Measurements from ENCODE around the gene IL4. TPM values are rescaled to one million over a fixed set of nuclear protein-coding genes. Genes with fewer than 3 reads are reported as not detected.

Gene IL4
- total RNA-seq, 1 experiment from 2014 or later, result not detected

DNA sequence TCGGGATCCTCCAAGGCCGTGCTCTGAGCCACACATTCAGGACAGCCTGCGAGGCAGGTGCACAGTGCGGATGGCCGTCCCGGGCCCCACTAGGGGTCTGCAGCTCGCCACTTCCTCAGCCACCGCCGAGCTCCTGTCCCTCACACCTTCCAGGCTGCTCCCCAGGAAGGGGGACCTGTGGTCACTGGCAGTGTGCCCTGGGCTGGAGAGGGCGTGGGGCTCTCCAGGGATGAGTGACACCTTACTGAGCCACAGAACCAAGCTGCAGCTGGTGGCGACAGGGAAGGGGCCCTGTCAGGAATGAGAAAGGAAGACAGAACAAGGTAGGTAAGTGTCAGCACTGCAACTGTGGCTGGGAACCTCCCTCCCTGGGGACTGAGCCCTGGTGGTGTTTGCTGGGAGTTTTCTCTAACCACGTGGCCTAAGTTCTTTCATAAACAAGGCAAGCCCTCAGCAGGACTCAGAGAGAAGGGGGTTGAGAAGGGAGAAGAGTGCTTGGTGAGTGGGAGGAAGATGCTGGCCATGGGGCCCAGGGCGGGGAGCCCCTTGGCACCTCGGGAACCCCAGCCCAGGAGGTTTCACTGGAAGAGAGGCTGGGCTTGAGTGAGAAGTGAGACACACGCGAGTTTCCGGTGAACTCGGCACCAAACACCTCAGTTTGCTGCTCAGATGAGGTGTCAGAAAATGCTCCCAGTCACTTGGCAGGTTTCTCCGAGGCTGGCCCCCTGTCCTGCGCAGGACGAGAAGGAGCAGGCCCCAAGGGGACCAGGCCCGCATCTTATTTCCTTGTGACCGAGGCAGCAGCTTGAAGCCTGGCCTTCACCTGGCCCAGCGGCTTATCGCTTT, 10.6 kb upstream of the IL4 start:
- ChIA-PET CTCF (no interaction called here), POLR2A (no interaction called here)
- Mint-ChIP-seq H3K4me1 (peaks cover 8% of the 10 kb centered on the region; the same call in 1 of the 2 replicates), H3K9me3 (no peaks in the 10 kb centered on the region), H3K36me3 (no peaks in the 10 kb centered on the region), H3K27ac (no peak overlapping the region), H3K4me3 (no peak overlapping the region), H3K27me3 (ENCODE audit: low read depth) (peaks cover 1% of the 10 kb centered on the region)
- DNase-seq (ENCODE audit: low spot score), result no peak
- TF ChIP-seq SMAD3 (CRISPR knock-in tag; IDR thresholded peaks at IDR 0.05; ENCODE audit: borderline replicate concordance), result no peak
- TF ChIP-seq, protein P1, sequence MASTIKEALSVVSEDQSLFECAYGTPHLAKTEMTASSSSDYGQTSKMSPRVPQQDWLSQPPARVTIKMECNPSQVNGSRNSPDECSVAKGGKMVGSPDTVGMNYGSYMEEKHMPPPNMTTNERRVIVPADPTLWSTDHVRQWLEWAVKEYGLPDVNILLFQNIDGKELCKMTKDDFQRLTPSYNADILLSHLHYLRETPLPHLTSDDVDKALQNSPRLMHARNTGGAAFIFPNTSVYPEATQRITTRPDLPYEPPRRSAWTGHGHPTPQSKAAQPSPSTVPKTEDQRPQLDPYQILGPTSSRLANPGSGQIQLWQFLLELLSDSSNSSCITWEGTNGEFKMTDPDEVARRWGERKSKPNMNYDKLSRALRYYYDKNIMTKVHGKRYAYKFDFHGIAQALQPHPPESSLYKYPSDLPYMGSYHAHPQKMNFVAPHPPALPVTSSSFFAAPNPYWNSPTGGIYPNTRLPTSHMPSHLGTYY (CRISPR knock-in tag; IDR thresholded peaks at IDR 0.05), result no peak
- no peak for TF ChIP-seq GRHL2 (CRISPR knock-in tag; IDR thresholded peaks at IDR 0.05; ENCODE audit: insufficient replicate concordance, severe bottlenecking)
- TF ChIP-seq, protein P2, sequence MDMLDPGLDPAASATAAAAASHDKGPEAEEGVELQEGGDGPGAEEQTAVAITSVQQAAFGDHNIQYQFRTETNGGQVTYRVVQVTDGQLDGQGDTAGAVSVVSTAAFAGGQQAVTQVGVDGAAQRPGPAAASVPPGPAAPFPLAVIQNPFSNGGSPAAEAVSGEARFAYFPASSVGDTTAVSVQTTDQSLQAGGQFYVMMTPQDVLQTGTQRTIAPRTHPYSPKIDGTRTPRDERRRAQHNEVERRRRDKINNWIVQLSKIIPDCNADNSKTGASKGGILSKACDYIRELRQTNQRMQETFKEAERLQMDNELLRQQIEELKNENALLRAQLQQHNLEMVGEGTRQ (CRISPR knock-in tag; IDR thresholded peaks at IDR 0.05), result no peak
- TF ChIP-seq EMX1 (CRISPR knock-in tag; IDR thresholded peaks at IDR 0.05), result no peak
- TF ChIP-seq FOXP1 (CRISPR knock-in tag; IDR thresholded peaks at IDR 0.05; ENCODE audit: borderline replicate concordance), result no peak
- peak; percentile 25 for ATAC-seq

DNA sequence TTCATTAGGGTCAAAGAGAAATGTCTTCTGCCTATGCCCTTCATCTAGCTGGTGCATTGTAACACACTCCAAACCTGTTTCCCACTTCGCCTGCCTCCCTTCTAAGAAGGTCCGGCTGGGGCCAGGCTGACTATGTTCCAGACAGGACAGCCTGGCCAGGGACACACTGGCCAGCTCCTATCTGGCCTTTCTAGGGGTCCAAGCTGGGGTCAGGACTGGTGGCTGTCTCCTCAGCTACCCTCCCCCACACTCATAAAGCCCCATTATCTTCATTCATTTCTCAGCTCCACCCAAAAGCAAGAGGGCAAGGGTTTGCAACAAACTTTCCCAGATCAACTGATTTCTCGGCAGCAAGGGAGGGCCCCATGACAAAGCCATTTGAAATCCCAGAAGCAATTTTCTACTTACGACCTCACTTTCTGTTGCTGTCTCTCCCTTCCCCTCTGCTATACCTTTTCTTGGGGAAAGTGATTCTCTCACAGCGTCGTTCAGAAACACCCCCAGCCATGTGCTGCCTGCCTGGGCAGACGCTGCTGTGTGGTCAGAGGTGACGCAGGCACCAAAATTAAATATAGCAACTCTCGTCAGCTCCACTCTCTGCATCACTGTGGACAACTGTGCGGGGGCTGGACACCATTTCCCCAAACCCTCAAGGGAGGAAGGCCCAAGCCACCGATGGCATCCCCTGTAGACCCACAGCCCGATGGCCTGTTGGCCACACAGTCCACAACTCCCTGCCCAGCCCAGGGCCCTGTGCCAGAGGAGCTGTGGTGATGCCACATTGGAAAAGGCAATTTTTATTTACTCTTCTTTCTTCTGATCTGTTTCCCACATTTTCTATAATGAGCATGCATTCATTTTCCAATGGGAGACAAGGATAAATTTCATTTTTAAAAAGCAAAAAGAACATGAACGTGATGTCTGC, 9.8 kb upstream of the IL4 start:
- Mint-ChIP-seq H3K9me3 (no peaks in the 10 kb centered on the region), H3K4me1 (peaks cover 8% of the 10 kb centered on the region; the same call in 1 of the 2 replicates), H3K27ac (no peak overlapping the region), H3K36me3 (no peaks in the 10 kb centered on the region), H3K4me3 (no peak overlapping the region), H3K27me3 (ENCODE audit: low read depth) (no peaks in the 10 kb centered on the region; the same call in 1 of the 2 replicates)
- DNase-seq (ENCODE audit: low spot score), result no peak
- no peak for ATAC-seq
- TF ChIP-seq, protein P3, sequence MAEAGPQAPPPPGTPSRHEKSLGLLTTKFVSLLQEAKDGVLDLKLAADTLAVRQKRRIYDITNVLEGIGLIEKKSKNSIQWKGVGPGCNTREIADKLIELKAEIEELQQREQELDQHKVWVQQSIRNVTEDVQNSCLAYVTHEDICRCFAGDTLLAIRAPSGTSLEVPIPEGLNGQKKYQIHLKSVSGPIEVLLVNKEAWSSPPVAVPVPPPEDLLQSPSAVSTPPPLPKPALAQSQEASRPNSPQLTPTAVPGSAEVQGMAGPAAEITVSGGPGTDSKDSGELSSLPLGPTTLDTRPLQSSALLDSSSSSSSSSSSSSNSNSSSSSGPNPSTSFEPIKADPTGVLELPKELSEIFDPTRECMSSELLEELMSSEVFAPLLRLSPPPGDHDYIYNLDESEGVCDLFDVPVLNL (CRISPR knock-in tag; IDR thresholded peaks at IDR 0.05; ENCODE audit: borderline replicate concordance, low read depth), result no peak
- no peak for TF ChIP-seq NR1H2 (CRISPR knock-in tag; IDR thresholded peaks at IDR 0.05)
- TF ChIP-seq, protein P4, sequence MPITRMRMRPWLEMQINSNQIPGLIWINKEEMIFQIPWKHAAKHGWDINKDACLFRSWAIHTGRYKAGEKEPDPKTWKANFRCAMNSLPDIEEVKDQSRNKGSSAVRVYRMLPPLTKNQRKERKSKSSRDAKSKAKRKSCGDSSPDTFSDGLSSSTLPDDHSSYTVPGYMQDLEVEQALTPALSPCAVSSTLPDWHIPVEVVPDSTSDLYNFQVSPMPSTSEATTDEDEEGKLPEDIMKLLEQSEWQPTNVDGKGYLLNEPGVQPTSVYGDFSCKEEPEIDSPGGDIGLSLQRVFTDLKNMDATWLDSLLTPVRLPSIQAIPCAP (CRISPR knock-in tag; IDR thresholded peaks at IDR 0.05), result no peak
- TF ChIP-seq, protein P5, sequence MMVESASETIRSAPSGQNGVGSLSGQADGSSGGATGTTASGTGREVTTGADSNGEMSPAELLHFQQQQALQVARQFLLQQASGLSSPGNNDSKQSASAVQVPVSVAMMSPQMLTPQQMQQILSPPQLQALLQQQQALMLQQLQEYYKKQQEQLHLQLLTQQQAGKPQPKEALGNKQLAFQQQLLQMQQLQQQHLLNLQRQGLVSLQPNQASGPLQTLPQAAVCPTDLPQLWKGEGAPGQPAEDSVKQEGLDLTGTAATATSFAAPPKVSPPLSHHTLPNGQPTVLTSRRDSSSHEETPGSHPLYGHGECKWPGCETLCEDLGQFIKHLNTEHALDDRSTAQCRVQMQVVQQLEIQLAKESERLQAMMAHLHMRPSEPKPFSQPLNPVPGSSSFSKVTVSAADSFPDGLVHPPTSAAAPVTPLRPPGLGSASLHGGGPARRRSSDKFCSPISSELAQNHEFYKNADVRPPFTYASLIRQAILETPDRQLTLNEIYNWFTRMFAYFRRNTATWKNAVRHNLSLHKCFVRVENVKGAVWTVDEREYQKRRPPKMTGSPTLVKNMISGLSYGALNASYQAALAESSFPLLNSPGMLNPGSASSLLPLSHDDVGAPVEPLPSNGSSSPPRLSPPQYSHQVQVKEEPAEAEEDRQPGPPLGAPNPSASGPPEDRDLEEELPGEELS (CRISPR knock-in tag; IDR thresholded peaks at IDR 0.05), result no peak
- TF ChIP-seq, protein P1 (CRISPR knock-in tag; IDR thresholded peaks at IDR 0.05), result no peak
- ChIA-PET POLR2A (no interaction called here), CTCF (no interaction called here)

Measured in WTC11 (cell line).